HG02588 (cell line): ENCODE measurements around the gene ZNF146.
"Not testable (repeated sequence)": the region's sequence is repeated elsewhere in the genome, so short reads cannot be mapped to it uniquely, and the experiment has no call there.

Source experiments
- ATAC-seq: cut with Tn5 transposase; IDR thresholded peaks from one replicate; pipeline ENCODE4 v1.9.1; 2021; ENCODE audit warnings: mild to moderate bottlenecking, moderate library complexity; ENCODE audit not compliant: unreplicated experiment

The ZNF146 gene

GRCh38 chr19:36214386-36215275, at the start of gene ZNF146, which contains the start of gene ZNF565:
TSS of gene ZNF146 (plus strand) at chr19:36215106. CDS start at chr19:36236441, 21,335 bp downstream.
TSS of gene ZNF565 (minus strand) at chr19:36214665. CDS start at chr19:36201985, 12,680 bp downstream.
- peak; percentile 90 for ATAC-seq

GRCh38 chr19:36169084-36169760, 45.7 kb upstream of the ZNF146 start:
- no peak for ATAC-seq

- ATAC-seq: no peak
These were observed 42.1 kb upstream of the ZNF146 start for GRCh38 chr19:36172852-36173251.

- not testable (repeated sequence) for ATAC-seq
These were observed 41.1 kb upstream of the ZNF146 start for GRCh38 chr19:36173846-36174245.

- not testable (repeated sequence) for ATAC-seq
These were observed 35.8 kb upstream of the ZNF146 start for GRCh38 chr19:36179077-36179476.

GRCh38 chr19:36182612-36183244, 32.2 kb upstream of the ZNF146 start:
- ATAC-seq: no peak

GRCh38 chr19:36183245-36183628, 31.7 kb upstream of the ZNF146 start:
- no peak for ATAC-seq

- not testable (repeated sequence) for ATAC-seq
These were observed 28.2 kb upstream of the ZNF146 start for GRCh38 chr19:36186722-36187121.

GRCh38 chr19:36196249-36196648, 18.7 kb upstream of the ZNF146 start:
- no peak for ATAC-seq

GRCh38 chr19:36198119-36198518, 16.8 kb upstream of the ZNF146 start:
- ATAC-seq: no peak

- ATAC-seq: no peak
These were observed 13.2 kb upstream of the ZNF146 start for GRCh38 chr19:36201684-36202083.

GRCh38 chr19:36203293-36203692, 11.6 kb upstream of the ZNF146 start:
- no peak for ATAC-seq

- no peak for ATAC-seq
These were observed 7.2 kb upstream of the ZNF146 start for GRCh38 chr19:36207605-36208252.

- no peak for ATAC-seq
These were observed 5.5 kb upstream of the ZNF146 start for GRCh38 chr19:36209372-36209771.

- ATAC-seq: no peak
These were observed 4.4 kb upstream of the ZNF146 start for GRCh38 chr19:36210497-36210896.

GRCh38 chr19:36212895-36213294, 2.0 kb upstream of the ZNF146 start:
- ATAC-seq: no peak

GRCh38 chr19:36215276-36216123, 594 bp downstream of the ZNF146 start:
- no peak for ATAC-seq

- ATAC-seq: no peak
These were observed 6.6 kb downstream of the ZNF146 start for GRCh38 chr19:36221474-36221873.

- no peak for ATAC-seq
These were observed 7.6 kb downstream of the ZNF146 start for GRCh38 chr19:36222503-36222902.
